ENCODE measurements around the gene GFY. TPM values are rescaled to one million over a fixed set of nuclear protein-coding genes. Genes with fewer than 3 reads are reported as not detected.
A peak's percentile ranks its signal among the peaks of the same experiment; 100 is the strongest.

GFY gene
- total and polyA plus RNA-seq, 2 donors (not counting 3 experiments of a cell fraction or from before 2014, with no cell fraction given), result not detected

DNA sequence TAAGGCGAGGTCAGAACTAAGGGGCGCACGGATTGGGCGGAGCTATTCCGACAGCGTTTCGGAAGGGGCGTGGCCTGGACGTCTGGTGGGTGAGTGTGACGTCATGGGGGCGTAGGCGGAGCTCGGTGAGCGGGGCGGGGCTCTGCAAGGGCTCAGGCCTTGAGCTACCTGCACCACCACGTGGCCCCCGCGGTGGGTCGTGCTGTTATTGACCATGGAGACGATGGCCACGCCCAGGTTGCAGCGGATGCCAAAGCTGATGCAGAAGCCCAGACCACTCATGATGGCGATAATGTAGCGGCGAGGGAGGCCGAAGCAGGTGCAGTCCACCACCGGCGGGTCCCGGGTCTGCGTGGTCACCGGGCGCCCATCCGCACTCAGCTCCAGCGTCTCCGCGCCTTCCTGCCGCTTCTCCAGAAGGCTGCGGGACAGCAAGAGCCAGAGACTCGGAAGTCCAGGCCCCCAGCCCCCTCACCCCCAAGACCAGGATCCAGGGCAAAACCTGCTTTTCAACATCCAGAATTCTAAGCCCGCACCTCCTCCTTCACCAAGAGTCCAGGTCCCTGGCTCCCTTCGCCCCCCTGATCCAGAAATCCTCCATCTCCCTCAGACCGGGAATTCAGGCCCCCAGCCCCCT, 11.3 kb downstream of the GFY start:
- H4K20me1 ChIP-seq (replicated peaks; ENCODE audit: control insufficient read depth, extremely low read depth, insufficient read depth, low read length), result no peaks in the 10 kb centered on the region
- H3K9me3 ChIP-seq (replicated peaks; ENCODE audit: control insufficient read depth, insufficient read depth, low read length), result no peaks in the 10 kb centered on the region
- no peaks in the 10 kb centered on the region for H3K36me3 ChIP-seq (ENCODE audit: control insufficient read depth in 2 of 2, extremely low read depth in 1 of 2, insufficient read depth in 2 of 2, low read length in 2 of 2)
- no peak overlapping the region for H3K27ac ChIP-seq (ENCODE audit: insufficient read depth, low read depth, low read length)
- ChIA-PET CTCF (interaction anchor here (1.2 kb wide), 2 partner anchors 18 to 20 kb away, joined by 3 read pairs; no protein-coding TSS in a partner anchor), POLR2A (no interaction called here)
- no peak overlapping the region for H3K9ac ChIP-seq (replicated peaks; ENCODE audit: extremely low read depth, insufficient read depth, low read length)
- no peak overlapping the region for H3K4me3 ChIP-seq (replicated peaks in 1 of 3; ENCODE audit: insufficient read depth in 1 of 3, low read depth in 1 of 3, low read length in 3 of 3)
- no peaks in the 10 kb centered on the region for H3K9me1 ChIP-seq (replicated peaks; ENCODE audit: control insufficient read depth, extremely low read depth, insufficient read depth, low read length)
- FAIRE-seq (no peak), DNase-seq (ENCODE audit: low read depth, low spot score) (no peak)
- peaks cover 77 to 85% of the 10 kb centered on the region in 2 experiments for H3K27me3 ChIP-seq (ENCODE audit: control insufficient read depth in 2 of 2, insufficient read depth in 2 of 2, low read length in 2 of 2)
- intact Hi-C loops (cut with micrococcal nuclease), result no loop called here
- H3K4me1 ChIP-seq (ENCODE audit: control insufficient read depth, extremely low read depth, insufficient read depth, low read length), result peaks cover 3% of the 10 kb centered on the region
- no peak overlapping the region for H2AFZ ChIP-seq (ENCODE audit: low read depth, low read length)
- no peak overlapping the region for H3K4me2 ChIP-seq (ENCODE audit: insufficient read depth, low read length)
- BruUV-seq (replicated peaks), result no TSS peak
- TF ChIP-seq FOS (IDR thresholded peaks at IDR 0.05; ENCODE audit: borderline replicate concordance, insufficient read depth, low read length) (no peak), MYC (IDR thresholded peaks at IDR 0.05; ENCODE audit: low read depth, low read length) (no peak), POLR2AphosphoS5 (IDR thresholded peaks at IDR 0.05; ENCODE audit: insufficient read depth, low read depth, low read length) (no peak), EZH2 (IDR thresholded peaks at IDR 0.05; ENCODE audit: borderline replicate concordance, low read depth, low read length, severe bottlenecking) (peak; percentile 91), MAX (IDR thresholded peaks at IDR 0.05; ENCODE audit: insufficient read depth, insufficient read length) (no peak)
- dilution Hi-C loops (cut with MboI; ENCODE audit: extremely low pct_ligation_motif_present, low sequenced_read_pairs), result no loop called here
- H3K79me2 ChIP-seq (ENCODE audit: control insufficient read depth, insufficient read depth, low read length), result no peaks in the 10 kb centered on the region

DNA sequence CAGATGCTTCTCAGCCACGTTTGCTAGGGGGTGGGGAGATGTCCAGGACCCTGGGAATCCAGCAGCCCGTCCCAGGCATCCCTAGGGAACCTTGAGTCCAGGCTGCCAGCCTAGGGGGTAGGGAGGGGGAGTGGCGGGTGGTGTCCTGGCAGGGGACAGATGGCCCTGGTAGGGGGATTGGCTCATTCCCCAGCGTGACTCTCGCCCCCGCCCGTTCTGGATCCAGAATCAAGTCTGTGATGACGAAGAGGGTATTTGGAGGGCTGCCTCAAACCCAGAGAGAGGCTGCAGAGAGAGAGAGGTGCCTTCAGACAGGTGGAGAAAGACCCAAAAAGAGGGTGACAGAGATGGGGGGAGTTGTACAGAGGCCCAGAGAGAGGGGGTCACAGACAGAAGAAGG, 12.0 kb downstream of the GFY start:
- ChIA-PET CTCF (no interaction called here), POLR2A (no interaction called here)
- Histone ChIP-seq H3K27me3 (ENCODE audit: control insufficient read depth in 2 of 2, insufficient read depth in 2 of 2, low read length in 2 of 2) (peaks cover 78 to 86% of the 10 kb centered on the region in 2 experiments), H3K9ac (replicated peaks; ENCODE audit: extremely low read depth, insufficient read depth, low read length) (no peak overlapping the region), H3K27ac (ENCODE audit: insufficient read depth, low read depth, low read length) (no peak overlapping the region), H4K20me1 (replicated peaks; ENCODE audit: control insufficient read depth, extremely low read depth, insufficient read depth, low read length) (no peaks in the 10 kb centered on the region), H2AFZ (ENCODE audit: low read depth, low read length) (no peak overlapping the region), H3K4me3 (replicated peaks in 1 of 3; ENCODE audit: insufficient read depth in 1 of 3, low read depth in 1 of 3, low read length in 3 of 3) (no peak overlapping the region), H3K36me3 (ENCODE audit: control insufficient read depth in 2 of 2, extremely low read depth in 1 of 2, insufficient read depth in 2 of 2, low read length in 2 of 2) (no peaks in the 10 kb centered on the region), H3K4me1 (ENCODE audit: control insufficient read depth, extremely low read depth, insufficient read depth, low read length) (peaks cover 3% of the 10 kb centered on the region), H3K4me2 (ENCODE audit: insufficient read depth, low read length) (no peak overlapping the region), H3K79me2 (ENCODE audit: control insufficient read depth, insufficient read depth, low read length) (no peaks in the 10 kb centered on the region), H3K9me3 (replicated peaks; ENCODE audit: control insufficient read depth, insufficient read depth, low read length) (no peaks in the 10 kb centered on the region), H3K9me1 (replicated peaks; ENCODE audit: control insufficient read depth, extremely low read depth, insufficient read depth, low read length) (no peaks in the 10 kb centered on the region)
- intact Hi-C loops (cut with micrococcal nuclease), result no loop called here
- DNase-seq (ENCODE audit: low read depth, low spot score) (no peak), FAIRE-seq (no peak)
- TF ChIP-seq MAX (IDR thresholded peaks at IDR 0.05; ENCODE audit: insufficient read depth, insufficient read length), result no peak
- TF ChIP-seq, protein P1, sequence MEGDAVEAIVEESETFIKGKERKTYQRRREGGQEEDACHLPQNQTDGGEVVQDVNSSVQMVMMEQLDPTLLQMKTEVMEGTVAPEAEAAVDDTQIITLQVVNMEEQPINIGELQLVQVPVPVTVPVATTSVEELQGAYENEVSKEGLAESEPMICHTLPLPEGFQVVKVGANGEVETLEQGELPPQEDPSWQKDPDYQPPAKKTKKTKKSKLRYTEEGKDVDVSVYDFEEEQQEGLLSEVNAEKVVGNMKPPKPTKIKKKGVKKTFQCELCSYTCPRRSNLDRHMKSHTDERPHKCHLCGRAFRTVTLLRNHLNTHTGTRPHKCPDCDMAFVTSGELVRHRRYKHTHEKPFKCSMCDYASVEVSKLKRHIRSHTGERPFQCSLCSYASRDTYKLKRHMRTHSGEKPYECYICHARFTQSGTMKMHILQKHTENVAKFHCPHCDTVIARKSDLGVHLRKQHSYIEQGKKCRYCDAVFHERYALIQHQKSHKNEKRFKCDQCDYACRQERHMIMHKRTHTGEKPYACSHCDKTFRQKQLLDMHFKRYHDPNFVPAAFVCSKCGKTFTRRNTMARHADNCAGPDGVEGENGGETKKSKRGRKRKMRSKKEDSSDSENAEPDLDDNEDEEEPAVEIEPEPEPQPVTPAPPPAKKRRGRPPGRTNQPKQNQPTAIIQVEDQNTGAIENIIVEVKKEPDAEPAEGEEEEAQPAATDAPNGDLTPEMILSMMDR (IDR thresholded peaks at IDR 0.05; ENCODE audit: extremely low read depth in 1 of 2, insufficient read depth in 1 of 2, low read depth in 1 of 2, low read length in 2 of 2), result no peak
- no peak for TF ChIP-seq EZH2 (IDR thresholded peaks at IDR 0.05; ENCODE audit: borderline replicate concordance, low read depth, low read length, severe bottlenecking)
- TF ChIP-seq GATA2 (IDR thresholded peaks at IDR 0.05; ENCODE audit: insufficient read depth, insufficient read length, low read depth, low read length), result no peak
- no peak for TF ChIP-seq POLR2AphosphoS5 (IDR thresholded peaks at IDR 0.05; ENCODE audit: insufficient read depth, low read depth, low read length)
- TF ChIP-seq MYC (IDR thresholded peaks at IDR 0.05; ENCODE audit: low read depth, low read length), result no peak
- no peak for TF ChIP-seq FOS (IDR thresholded peaks at IDR 0.05; ENCODE audit: borderline replicate concordance, insufficient read depth, low read length)
- TF ChIP-seq POLR2A (IDR thresholded peaks at IDR 0.05; ENCODE audit: low read depth, low read length), result no peak
- TF ChIP-seq JUN (IDR thresholded peaks at IDR 0.05; ENCODE audit: borderline replicate concordance, insufficient read depth, insufficient read length, low read depth), result no peak
- no TSS peak for BruUV-seq (replicated peaks)
- dilution Hi-C loops (cut with MboI; ENCODE audit: extremely low pct_ligation_motif_present, low sequenced_read_pairs), result no loop called here

Measured in endothelial cell of umbilical vein (primary cell).